Astrocyte (in vitro differentiated cells and primary cell): ENCODE results near the gene RBPJ. TPM values are rescaled to one million over a fixed set of nuclear protein-coding genes. Genes with fewer than 3 reads are reported as not detected.

Experiments
- DNase-seq: peaks from one replicate; pipeline ENCODE4 v3.0.0-alpha.2; 2010; ENCODE audit warnings: low read depth
- FAIRE-seq: peaks from 2 replicates; lab custom pipeline; 2011; peaks lifted over from hg19 to GRCh38; lab: Jason Lieb, UNC
- H2AFZ ChIP-seq: 2 replicates; pipeline ENCODE4 v1.6.0; 2012; ENCODE audit warnings: low read depth, low read length, inconsistent platforms
- H3K27ac ChIP-seq: 2 replicates; pipeline ENCODE4 v1.5.1; 2011; ENCODE audit warnings: low read depth, low read length, inconsistent platforms
- H3K27me3 ChIP-seq: 2 replicates; pipeline ENCODE4 v1.6.0; 2011; ENCODE audit warnings: low read length, inconsistent platforms; ENCODE audit not compliant: insufficient read depth
- H3K36me3 ChIP-seq: 2 replicates; pipeline ENCODE4 v1.5.1; 2011; ENCODE audit warnings: low read length, inconsistent platforms; ENCODE audit not compliant: insufficient read depth
- H3K4me1 ChIP-seq: 2 replicates; pipeline ENCODE4 v1.5.1; 2011; ENCODE audit warnings: low read length, inconsistent platforms; ENCODE audit not compliant: insufficient read depth
- H3K4me2 ChIP-seq: 2 replicates; pipeline ENCODE4 v1.6.0; 2012; ENCODE audit warnings: low read length, inconsistent platforms
- H3K4me3 ChIP-seq: 2 replicates; pipeline ENCODE4 v1.5.1; 2011; ENCODE audit warnings: low read depth, mild to moderate bottlenecking, low read length, inconsistent platforms; ENCODE audit not compliant: insufficient read depth
- H3K79me2 ChIP-seq: 2 replicates; pipeline ENCODE4 v1.6.0; 2012; ENCODE audit warnings: mild to moderate bottlenecking, low read length, inconsistent platforms; ENCODE audit not compliant: insufficient read depth
- H3K9ac ChIP-seq: 2 replicates; pipeline ENCODE4 v1.6.0; 2012; ENCODE audit warnings: mild to moderate bottlenecking, low read length, inconsistent platforms
- H3K9me3 ChIP-seq: 2 replicates; pipeline ENCODE4 v1.5.1; 2012; ENCODE audit warnings: low read depth, mild to moderate bottlenecking, low read length, inconsistent platforms; ENCODE audit not compliant: insufficient read depth
- H4K20me1 ChIP-seq: 2 replicates; pipeline ENCODE4 v1.6.0; 2012; ENCODE audit warnings: low read length, inconsistent platforms; ENCODE audit not compliant: insufficient read depth
- H3K27ac Mint-ChIP-seq: one replicate; pipeline ENCODE4 v1.8.0; 2021; ENCODE audit warnings: mild to moderate bottlenecking, mixed read lengths; ENCODE audit not compliant: unreplicated experiment
- H3K27me3 Mint-ChIP-seq: one replicate; pipeline ENCODE4 v1.8.0; 2021; ENCODE audit warnings: low read depth, mixed read lengths; ENCODE audit not compliant: unreplicated experiment
- H3K36me3 Mint-ChIP-seq: one replicate; pipeline ENCODE4 v1.8.0; 2021; ENCODE audit warnings: low read depth, mixed read lengths; ENCODE audit not compliant: unreplicated experiment
- H3K4me1 Mint-ChIP-seq: one replicate; pipeline ENCODE4 v1.8.0; 2021; ENCODE audit warnings: low read depth, mixed read lengths; ENCODE audit not compliant: unreplicated experiment
- H3K4me3 Mint-ChIP-seq: one replicate; pipeline ENCODE4 v1.8.0; 2021; ENCODE audit warnings: mild to moderate bottlenecking, moderate library complexity, mixed read lengths; ENCODE audit not compliant: unreplicated experiment
- H3K9me3 Mint-ChIP-seq: one replicate; pipeline ENCODE4 v1.8.0; 2021; ENCODE audit warnings: mild to moderate bottlenecking, mixed read lengths; ENCODE audit not compliant: unreplicated experiment
- EZH2 ChIP-seq: IDR thresholded peaks from 2 replicates; pipeline ENCODE4 v1.6.1; 2012; ENCODE audit warnings: mild to moderate bottlenecking, low read length, inconsistent platforms; ENCODE audit not compliant: insufficient read depth
- total RNA-seq: library from RNA; stranded (reverse); gene quantifications from 2 replicates; pipeline ENCODE4 v1.2.1, GENCODE V29; 2021
- TF ChIP-seq, protein P1 (sequence below): IDR thresholded peaks from 2 replicates; pipeline ENCODE4 v1.5.1; 2011; ENCODE audit warnings: low read depth, mild to moderate bottlenecking, inconsistent platforms, low read length, moderate library complexity; ENCODE audit not compliant: insufficient read depth

Gene RBPJ
- total RNA-seq, 1 donor from 2014 or later, result 96.3 TPM

DNA sequence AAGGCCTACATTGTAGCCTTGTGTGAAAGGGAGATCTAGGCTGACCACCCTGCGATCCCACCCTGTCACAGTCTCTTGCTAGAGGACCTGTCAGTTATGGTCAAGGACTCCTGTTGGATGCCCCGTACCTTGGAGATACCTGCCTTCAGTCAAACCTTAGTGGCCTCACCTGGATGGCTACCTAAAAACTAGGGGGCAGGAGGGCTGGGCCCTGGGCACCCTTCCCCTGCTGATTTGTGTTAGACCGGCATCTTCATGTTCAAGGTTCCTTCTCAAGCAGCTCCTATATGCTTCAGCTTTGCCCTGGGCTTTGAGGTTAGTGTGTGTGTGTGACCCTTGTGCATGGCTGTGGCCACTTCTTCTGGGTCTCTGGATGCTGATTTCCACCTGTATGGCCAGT, 134.1 kb downstream of the RBPJ start:
- no peaks in the 10 kb centered on the region for H3K27me3 ChIP-seq
- H4K20me1 ChIP-seq, result no peaks in the 10 kb centered on the region
- no peak overlapping the region for H3K27ac Mint-ChIP-seq
- peaks cover 4% of the 10 kb centered on the region for H3K9me3 Mint-ChIP-seq
- DNase-seq (no peak), FAIRE-seq (no peak)
- no peak for TF ChIP-seq EZH2
- TF ChIP-seq, protein P1, sequence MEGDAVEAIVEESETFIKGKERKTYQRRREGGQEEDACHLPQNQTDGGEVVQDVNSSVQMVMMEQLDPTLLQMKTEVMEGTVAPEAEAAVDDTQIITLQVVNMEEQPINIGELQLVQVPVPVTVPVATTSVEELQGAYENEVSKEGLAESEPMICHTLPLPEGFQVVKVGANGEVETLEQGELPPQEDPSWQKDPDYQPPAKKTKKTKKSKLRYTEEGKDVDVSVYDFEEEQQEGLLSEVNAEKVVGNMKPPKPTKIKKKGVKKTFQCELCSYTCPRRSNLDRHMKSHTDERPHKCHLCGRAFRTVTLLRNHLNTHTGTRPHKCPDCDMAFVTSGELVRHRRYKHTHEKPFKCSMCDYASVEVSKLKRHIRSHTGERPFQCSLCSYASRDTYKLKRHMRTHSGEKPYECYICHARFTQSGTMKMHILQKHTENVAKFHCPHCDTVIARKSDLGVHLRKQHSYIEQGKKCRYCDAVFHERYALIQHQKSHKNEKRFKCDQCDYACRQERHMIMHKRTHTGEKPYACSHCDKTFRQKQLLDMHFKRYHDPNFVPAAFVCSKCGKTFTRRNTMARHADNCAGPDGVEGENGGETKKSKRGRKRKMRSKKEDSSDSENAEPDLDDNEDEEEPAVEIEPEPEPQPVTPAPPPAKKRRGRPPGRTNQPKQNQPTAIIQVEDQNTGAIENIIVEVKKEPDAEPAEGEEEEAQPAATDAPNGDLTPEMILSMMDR, result no peak
- peaks cover 2% of the 10 kb centered on the region for H3K36me3 Mint-ChIP-seq
- no peak overlapping the region for H3K9ac ChIP-seq
- H3K9me3 ChIP-seq, result no peaks in the 10 kb centered on the region
- H3K79me2 ChIP-seq, result no peaks in the 10 kb centered on the region
- no peaks in the 10 kb centered on the region for H3K36me3 ChIP-seq
- H3K27me3 Mint-ChIP-seq, result no peaks in the 10 kb centered on the region
- no peak overlapping the region for H3K27ac ChIP-seq
- H3K4me1 Mint-ChIP-seq, result peaks cover 6% of the 10 kb centered on the region
- H3K4me1 ChIP-seq, result peaks cover 13% of the 10 kb centered on the region
- H3K4me3 Mint-ChIP-seq, result no peak overlapping the region
- H3K4me2 ChIP-seq, result no peak overlapping the region
- H3K4me3 ChIP-seq, result no peak overlapping the region
- no peak overlapping the region for H2AFZ ChIP-seq

DNA sequence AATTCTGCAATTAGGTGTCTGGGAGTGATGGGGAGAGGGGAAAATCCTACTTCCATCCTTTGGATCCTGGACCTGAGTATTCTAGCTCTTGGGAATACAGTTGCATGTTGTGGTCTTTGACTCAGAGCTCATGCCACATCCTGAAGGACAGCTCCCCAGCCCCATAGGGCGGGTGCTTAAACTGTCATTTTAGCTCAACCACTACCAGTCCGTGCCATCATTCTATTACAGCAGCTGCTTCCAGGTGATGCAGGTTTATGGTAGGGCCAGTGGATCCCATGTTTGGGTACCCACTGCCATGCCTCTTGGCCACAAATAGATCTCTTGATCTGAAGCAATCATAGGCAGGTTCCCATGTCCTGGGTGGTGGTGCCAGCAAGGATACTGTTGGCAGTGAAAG, 134.8 kb downstream of the RBPJ start:
- H3K27me3 ChIP-seq, result no peaks in the 10 kb centered on the region
- no peak for FAIRE-seq
- no peak for TF ChIP-seq EZH2
- TF ChIP-seq, protein P1, result no peak

DNA sequence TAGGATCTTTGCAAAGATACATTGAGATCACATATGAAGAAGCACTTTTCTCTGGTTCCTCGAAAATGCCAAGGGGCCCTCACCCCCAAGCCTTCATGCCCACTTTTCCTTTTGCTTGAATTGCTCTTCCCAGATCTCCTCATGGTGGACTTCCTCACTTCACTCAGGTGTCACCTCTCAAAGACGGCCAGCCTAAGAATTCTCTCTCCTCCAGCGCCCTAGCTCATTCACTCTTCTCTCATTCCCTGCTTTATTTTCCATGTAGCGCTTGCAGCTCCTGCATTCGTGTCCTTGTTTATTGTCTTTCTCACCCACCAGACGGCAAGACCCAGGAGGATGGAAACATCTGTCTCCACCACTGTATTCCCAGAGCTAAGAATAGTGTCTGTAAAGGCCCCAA, 136.6 kb downstream of the RBPJ start:
- Histone ChIP-seq H3K4me3 (no peak overlapping the region), H4K20me1 (no peaks in the 10 kb centered on the region), H3K27ac (no peak overlapping the region), H3K9me3 (no peaks in the 10 kb centered on the region), H3K36me3 (no peaks in the 10 kb centered on the region), H3K9ac (no peak overlapping the region), H2AFZ (no peak overlapping the region), H3K79me2 (no peaks in the 10 kb centered on the region), H3K4me2 (no peak overlapping the region), H3K4me1 (peaks cover 16% of the 10 kb centered on the region), H3K27me3 (no peaks in the 10 kb centered on the region)
- Mint-ChIP-seq H3K9me3 (peaks cover 4% of the 10 kb centered on the region), H3K4me3 (no peak overlapping the region), H3K27me3 (no peaks in the 10 kb centered on the region), H3K4me1 (peaks cover 6% of the 10 kb centered on the region), H3K36me3 (no peaks in the 10 kb centered on the region), H3K27ac (no peak overlapping the region)
- no peak for DNase-seq
- TF ChIP-seq, protein P1, result no peak
- TF ChIP-seq EZH2, result no peak
- no peak for FAIRE-seq

More for the DNA sequence above, 134.8 kb downstream of the RBPJ start:
- no peak overlapping the region for H3K27ac ChIP-seq
- Mint-ChIP-seq H3K27me3 (no peaks in the 10 kb centered on the region), H3K4me1 (peaks cover 6% of the 10 kb centered on the region), H3K36me3 (peaks cover 2% of the 10 kb centered on the region), H3K4me3 (no peak overlapping the region), H3K9me3 (peaks cover 4% of the 10 kb centered on the region), H3K27ac (no peak overlapping the region)
- H2AFZ ChIP-seq, result no peak overlapping the region
- H3K4me2 ChIP-seq, result no peak overlapping the region
- H3K9me3 ChIP-seq, result no peaks in the 10 kb centered on the region
- H3K4me3 ChIP-seq, result no peak overlapping the region
- no peaks in the 10 kb centered on the region for H3K36me3 ChIP-seq
- H3K9ac ChIP-seq, result no peak overlapping the region
- DNase-seq, result no peak
- H4K20me1 ChIP-seq, result no peaks in the 10 kb centered on the region
- no peaks in the 10 kb centered on the region for H3K79me2 ChIP-seq
- H3K4me1 ChIP-seq, result peaks cover 16% of the 10 kb centered on the region
